Activated T-cell treated with anti-CD3 and anti-CD28 coated beads for 1 hour (primary cell): ENCODE measurements around the gene USPL1.
"Not testable (repeated sequence)": the region's sequence is repeated elsewhere in the genome, so short reads cannot be mapped to it uniquely, and the experiment has no call there.

Source experiments
- DNase-seq: peaks from one replicate; pipeline ENCODE4 v3.0.0-alpha.2; 2020; ENCODE audit warnings: low read depth

Gene USPL1

DNA sequence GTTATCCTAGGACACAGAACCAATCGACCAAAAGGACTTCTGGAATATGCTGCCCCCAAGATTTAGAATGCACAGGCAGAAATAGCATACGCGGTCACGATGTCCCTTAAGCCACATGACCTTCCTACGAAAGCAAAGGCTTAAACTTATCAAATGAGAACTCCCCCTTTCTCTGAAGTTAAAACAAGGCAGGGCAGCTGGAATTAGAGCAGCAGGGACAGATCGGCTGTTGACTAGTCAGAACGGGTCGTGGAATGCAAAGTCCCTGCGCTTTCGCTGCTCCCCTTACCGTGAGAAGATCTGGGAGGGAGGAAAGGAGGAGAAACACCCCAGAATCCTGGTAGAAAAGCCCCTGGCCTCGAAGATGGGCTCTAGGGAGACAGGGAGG is 799 bp upstream of the USPL1 start:
- peak; percentile 30 for DNase-seq

DNA sequence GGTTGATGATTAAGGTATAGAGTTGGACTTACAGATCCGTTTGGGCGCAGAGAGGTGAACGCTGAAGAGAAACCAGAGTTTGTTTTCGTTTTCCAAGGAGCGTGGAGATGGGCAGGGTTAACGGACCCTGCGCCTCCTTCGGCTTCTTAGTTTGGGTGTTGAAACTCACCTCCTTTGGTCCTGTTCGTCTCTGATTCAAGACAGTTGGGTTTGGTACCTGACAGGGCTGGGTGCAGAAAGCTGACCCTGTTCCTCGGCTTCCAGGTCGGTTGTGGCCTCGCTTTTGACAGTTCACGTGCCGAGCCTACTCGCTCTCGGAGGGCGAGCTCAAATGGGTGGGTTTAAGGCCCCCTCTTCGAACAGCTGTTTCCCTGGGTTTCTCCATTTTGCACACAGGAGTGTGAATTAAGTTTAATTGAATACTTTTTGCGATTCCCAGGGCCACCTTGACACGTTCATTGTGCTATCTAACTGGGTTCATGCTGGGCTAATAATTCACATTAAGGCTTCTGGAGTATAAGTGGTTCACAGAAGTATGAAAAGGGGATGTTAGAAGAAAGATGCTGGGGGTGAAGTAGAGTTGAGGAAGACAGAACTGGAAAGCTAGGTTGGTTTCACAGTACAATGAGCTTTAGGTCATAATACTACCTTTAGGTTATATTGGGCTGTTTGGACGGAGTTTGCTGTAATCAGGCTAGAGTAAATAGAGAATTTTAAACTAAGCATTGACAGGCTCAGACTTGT is 638 bp downstream of the USPL1 start:
- no peak for DNase-seq

DNA sequence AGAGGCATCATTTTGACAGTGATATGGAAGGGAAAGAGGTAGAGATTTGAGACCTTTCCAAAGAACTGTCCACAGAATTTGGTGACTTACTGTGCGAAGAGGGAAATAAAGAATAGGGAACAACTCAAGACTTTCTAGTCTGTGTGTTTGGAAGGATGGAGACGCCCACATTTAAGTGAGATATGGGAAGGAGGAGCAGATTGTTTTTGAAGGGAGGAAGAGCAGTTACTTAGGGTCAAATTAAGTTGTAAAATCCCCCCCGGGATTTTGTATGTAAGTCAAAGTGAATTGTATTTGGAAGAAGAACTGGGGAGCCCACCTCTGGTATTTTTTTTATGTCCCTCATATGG is 1.2 kb downstream of the USPL1 start:
- DNase-seq = no peak

DNA sequence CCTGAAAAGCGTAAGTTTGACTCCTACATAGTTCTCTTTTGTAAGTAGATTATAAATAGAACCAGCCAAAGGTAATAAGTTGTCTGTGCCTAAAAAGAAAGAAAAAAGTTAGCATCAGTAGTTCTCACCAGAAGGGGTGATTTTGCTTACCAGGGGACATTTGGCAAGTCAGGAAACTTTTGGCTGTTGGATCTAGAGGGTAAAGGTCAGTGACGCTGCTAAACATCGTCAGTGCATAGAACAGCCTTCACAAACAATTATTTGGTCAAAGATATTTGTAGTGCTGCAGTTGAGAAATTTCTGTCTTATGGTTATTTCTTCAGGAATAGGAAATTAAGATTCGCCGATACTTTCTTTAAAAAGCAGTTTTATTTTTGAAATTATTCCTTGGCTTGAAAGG is 2.0 kb downstream of the USPL1 start:
- DNase-seq = no peak

DNA sequence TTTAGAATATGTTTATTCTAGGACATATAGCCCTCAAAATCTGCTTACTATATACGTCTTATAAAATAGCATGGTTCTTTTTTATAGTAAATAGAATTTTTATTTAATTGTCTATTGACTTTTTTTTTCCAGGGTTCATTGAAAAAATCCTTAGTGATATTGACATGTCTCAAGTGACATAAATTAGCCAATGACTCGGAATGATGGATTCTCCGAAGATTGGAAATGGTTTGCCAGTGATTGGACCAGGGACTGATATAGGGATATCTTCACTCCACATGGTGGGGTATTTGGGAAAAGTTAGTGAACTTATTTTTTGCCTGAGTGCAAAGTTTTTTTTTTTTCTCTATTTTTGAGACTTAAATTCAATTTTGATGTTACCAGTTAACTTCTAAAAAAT is 3.2 kb downstream of the USPL1 start:
- no peak for DNase-seq

DNA sequence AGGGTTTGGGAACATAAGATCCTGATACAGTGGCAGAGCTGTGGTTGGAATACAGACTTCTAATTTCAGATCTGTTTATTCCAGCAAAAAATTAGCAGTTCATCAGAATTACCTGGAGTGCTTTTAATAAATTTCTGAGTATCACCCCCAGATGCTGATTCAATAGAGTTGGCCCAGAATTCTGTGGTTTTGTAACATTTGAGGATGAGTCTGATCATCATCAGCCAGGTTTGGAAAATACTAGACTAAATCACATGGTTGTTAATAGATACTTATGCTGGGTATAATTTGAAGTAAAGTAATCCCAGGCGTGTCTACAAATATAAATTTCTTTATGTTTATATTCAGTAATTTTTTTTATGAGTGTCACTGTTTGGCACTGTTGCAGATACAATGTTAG is 4.8 kb downstream of the USPL1 start:
- no peak for DNase-seq

DNA sequence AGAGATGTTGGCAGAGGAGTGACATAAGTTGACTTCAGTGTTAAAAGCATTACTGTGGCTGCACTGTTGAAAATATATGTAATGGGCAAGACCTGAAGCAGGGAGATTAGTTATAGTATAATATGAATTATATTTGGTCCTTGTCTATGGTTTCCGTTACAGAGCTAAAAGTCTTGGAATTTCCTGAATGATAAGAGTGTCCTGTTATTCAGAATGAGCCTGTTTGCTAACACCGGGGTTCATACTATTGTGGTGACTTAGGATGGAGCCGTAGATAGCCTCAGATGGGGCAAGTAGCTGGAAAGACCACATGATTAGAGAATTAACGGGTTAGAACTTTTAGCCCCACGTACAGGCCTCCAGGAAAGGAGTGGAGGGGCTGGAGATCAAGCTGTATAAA is 5.7 kb downstream of the USPL1 start:
- no peak for DNase-seq

DNA sequence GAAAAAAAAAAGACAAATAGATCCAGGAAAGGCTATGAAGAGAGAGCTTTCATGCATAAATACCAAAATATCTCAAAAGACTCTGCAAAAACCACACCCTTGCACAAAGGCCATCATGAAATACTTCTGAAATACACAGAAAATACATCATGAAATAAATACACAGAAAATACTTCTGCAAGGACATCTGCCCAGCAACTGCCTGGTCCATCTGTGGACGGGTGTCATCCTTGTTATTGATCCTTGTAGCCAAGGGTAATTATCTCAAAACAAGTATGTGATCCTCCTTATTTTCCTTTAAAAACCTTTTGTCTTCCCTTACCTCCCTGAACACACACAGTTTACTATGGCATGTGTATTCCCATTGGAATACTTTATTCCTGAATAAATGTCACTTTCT is 6.9 kb downstream of the USPL1 start:
- DNase-seq = no peak

DNA sequence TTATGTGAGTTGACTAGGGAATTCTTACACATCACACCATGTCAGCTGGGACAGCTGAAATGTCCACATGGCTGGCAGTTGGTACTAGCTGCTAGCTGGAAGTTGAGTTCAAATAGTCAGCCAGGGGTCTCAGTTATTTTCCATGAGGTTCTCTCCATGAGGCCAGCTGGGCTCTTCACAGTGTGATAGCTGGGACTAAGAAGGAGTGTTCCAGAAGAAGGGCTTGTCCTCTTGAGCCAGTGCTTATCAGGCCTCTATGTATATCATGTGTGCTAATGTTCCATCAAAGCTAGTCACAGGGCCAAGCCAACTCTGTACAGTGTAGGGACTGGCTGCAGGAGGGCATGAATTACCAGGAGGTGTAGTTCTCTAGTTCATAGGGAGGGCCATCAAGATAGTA is 11.8 kb downstream of the USPL1 start:
- no peak for DNase-seq

DNA sequence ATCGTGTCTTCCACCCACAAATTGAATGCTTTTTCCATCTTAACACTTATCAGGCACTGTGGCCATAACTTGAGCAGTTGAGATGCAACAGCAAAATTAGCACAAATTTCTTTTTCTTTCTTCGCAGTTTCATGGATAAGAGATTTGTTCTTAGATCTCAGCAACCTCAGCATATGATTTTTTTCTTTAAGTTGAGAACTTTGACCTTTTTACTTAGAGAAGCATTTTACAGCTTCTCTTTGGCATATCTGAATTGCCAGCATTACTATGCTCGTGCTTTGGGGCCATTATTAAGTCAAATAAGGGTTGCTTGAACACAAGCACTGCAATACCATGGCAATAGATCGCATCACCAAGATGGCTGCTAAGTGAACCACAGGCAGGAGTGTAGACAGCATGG is 16.1 kb downstream of the USPL1 start:
- no peak for DNase-seq

DNA sequence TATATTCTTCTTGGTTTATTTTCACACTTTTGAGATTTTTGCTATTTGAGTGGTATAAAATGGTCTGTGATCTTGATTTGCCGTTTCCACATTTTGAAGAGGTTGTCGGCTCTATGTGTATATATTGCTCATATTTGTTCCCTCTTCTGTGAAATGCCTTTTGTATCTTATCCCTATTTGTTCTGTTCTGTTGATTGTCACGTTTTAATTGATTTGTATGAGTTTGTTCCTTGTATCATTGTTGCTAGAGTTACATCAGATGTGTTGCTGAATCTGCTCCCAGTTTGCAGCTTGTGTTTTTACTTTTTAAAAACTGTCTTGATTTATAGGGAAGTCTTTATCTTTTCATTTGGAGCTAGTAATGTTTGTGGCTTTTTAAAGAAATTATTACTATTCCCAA is 17.1 kb downstream of the USPL1 start:
- no peak for DNase-seq

DNA sequence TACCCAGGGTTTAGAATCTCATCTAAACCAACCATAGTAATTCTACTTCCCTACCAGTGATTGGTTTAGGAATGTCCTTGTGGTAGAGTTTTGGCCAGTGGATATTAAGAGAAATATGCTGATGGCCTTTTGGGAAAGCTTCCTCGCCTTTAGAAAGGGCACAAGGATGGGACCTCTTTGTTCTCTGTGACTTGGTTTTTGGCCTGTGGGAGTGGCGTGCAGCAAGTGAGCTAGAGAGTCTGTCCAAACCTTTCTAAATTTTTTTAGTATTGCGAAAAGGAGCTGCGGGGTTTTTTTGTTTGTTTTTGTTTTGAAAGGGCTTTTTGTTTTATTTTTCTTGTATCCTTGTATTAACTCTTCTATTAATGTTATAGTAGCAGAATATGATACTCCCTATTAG is 20.6 kb downstream of the USPL1 start:
- DNase-seq = no peak

DNA sequence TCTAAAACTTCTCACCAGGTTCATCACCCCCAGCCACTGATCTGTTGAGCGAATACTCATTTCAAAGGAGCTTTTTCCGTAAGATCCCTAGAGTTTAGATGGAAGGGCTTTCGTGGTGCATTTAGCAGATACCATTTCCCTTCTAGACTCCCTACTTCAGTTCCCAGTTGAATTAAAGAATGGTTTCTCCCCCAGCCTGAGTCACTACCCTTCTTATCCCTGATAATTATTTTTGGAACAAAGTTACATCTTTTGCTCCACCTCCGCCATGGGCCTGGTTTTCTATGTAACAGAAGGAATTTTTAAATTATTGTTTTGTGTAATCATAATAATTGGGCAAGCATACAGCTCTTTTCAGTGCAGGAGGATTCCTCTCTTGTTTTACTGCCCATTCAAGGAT is 22.0 kb downstream of the USPL1 start:
- no peak for DNase-seq

DNA sequence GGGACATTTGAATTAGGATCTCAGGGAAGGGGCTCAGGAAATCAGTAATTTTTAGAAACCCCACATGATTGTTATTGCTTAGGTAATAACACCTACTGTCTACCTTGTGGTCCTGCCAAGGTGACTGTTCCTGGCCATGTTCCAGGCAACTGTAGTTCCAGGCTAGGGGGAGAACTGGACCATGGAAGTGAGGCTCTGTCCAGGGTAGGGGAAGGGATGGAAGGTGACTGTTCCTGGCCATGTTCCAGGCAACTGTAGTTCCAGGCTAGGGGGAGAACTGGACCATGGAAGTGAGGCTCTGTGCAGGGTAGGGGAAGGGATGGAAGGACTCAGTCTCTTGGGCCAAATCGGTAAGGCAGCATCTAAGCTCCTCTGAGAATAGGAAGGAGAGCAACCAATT is 23.5 kb downstream of the USPL1 start:
- not testable (repeated sequence) for DNase-seq

DNA sequence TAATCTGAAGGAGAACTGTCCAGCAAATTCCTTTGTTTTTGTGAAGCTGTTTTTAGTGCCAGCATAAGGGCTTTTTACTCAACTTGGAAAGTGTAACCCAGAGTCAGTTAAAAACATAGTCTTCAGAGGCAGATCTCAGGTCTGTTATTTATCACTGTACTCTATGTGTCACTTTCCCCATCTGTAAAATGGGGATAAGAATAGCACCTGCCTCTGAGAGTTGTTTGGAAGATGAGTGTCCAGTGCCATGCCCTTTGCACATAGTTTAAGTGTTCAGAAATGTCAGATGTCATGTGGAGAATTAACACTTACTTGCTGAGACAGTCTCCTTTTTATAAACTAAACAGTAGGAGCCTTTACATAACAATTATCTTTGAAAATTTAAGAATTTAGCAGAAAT is 27.9 kb downstream of the USPL1 start:
- no peak for DNase-seq

DNA sequence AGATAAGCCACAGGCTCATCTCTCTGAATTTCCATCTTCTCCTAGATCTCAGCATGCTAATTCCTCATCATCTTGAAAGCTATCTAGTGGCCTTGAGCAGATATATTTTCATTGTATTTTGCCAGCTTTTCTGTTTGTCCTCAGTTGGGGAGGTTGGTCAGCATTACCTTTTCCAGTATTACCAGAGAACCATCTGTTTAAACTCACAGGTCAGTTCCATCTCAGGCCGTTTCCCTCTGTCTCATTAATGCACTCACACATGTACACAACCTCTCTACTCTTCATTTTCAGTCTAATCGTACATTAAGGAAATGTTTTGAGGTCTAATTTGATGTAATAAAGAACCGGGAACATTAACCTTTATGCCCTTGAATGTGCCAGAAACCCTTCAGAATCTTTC is 29.7 kb downstream of the USPL1 start:
- no peak for DNase-seq

DNA sequence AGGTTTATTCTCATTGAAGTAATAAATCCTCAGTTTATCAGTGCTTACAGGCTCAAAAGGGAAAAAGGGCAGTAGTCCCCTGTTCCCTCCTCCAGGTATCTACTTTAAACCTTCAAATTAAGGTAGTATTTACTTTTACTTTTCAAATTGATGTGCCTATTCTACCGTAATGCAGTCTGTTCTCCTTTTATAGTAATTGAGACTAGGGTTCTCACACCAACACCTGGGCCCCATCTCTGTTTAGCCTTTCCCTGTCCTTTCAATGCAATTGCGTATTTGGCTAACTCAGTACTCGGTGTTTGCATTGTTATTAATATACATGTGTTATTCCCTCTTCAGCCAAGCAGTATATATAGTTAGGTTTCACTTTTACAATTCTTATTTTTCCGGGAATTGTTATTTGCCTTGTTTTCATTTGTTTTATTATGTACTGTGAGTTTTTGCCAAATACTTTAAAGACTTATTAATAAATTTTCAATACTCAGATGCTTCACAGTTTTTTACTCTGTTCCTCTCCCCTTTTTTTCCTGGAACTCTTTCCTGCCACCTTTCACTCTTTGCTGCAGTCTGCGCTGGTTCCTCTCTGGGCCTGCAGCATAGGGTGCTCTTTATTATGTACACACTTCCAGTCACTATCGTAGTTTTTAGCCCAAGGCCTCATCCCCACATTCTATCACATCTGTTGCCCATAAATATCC is 30.3 kb downstream of the USPL1 start:
- no peak for DNase-seq

DNA sequence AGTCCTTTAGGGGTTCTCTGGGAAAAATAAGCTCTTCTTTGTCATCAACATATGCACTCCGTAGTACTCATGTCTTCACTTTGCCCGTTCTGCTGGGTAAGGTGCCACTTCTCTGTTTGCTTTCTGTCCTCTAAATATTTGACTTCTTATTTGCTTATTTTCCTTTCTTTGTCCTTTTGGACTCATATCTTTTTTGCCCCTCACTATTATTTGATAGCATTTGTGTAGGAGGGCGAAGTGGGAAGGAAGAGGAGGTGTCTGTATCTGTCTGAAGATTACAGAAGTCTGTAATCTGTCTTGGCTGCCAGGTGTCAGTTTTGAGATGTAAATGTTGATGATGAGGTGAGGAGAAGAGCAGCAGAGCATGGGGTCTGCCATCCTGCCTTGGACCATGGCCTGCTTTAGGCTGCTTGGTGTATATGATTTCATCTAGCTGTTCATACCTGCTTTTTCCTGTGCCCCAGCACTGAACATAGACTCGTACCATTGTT is 30.8 kb downstream of the USPL1 start:
- no peak for DNase-seq

DNA sequence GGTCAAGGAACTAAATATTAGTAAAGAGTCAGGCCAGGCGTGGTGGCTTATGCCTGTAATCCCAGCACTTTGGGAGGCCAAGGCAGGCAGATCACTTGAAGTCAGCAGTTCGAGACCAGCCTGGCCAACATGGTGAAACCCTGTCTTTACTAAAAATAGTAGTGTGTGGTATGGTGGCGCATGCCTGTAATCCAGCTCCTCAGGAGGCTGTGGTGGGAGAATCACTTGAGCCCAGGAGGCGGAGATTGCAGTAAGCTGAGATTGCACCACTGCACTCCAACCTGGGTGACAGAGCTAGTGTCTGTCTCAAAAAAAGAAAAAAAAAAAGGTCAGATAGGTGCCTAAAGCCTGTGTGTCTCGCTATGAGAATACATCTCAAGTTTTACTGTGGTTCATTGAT is 33.9 kb downstream of the USPL1 start:
- DNase-seq = not testable (repeated sequence)

DNA sequence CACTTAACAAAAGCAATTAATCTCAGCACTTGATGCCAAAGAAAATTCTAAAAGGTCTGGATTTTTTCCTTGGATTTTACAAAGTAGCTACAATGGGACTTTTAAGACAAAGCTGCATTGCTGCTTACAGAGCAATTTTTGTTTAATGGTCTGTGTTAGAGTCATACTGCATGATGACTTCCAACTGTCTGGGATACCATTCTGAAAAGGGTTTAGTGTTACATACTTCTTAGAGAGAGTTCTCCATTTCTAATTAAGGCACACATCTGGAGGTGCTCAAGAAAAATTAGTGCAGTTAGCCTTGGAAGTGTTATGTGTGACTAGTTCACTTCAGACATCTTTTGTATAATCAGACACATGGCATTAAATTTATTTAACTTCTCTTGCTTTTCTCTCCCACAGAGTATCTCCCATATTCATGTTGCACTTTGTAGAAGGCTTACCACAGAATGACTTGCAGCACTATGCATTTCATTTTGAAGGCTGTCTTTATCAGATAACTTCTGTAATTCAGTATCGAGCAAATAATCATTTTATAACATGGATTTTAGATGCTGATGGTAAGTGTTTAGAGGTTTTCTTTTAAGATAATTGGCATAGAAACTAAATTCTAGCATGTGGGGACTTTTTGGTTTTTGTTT is 35.1 kb downstream of the USPL1 start:
- no peak for DNase-seq

DNA sequence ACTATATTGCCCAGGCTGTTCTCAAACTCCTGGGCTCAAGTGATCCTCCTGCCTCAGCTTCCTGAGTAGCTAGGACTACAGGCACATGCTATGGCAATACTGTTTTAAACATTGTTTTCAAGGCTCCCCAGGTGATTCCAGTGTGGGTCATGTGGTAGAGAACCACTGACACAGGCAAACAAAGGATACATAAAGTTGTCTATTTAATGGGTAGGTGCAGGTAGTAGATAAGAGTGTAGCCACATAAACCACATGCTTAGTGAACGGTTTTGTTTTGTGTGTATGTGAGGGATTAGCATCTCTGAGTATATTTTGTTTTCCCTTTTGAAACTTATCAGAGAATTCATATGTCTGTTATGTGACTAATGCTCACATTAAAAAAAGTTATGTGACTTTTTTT is 36.7 kb downstream of the USPL1 start:
- DNase-seq = no peak

DNA sequence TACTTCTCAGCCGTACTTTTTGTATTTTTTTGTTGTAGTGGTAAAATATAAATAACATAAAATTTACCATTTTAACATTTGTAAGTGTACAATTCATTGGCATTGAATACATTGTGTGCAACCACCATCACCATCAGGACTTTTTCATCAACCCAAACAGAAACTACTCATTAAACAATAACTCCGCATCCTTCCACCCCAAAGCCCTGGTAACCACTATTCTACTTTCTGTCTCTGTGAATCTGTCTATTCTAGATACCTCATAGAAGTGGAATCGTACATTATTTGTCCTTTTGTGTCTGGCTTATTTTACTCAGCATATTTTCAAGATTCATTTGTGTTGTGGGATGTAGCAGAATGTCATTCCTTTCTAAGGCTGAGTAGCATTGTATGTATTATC is 38.5 kb downstream of the USPL1 start:
- DNase-seq = no peak

DNA sequence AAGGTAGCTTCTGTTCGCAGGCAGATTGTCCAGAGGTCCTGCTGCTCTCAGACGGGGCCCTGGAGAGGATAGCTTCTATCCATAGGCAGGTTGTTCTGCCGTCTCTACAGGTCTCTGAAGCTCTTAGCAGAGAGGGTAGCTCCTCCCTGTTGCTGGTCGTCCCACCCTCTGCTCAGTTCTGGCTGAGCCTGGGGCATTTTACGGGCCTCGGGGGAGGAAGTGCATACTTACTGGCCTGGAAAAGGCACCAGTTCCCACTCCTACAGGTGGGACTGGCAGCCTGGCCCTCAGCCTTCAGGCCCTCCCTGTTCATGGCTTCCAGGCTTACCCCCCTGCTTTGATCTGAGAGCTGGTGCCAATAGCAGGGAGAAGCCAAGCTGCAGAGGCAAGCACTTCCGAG is 42.3 kb downstream of the USPL1 start:
- DNase-seq = no peak

DNA sequence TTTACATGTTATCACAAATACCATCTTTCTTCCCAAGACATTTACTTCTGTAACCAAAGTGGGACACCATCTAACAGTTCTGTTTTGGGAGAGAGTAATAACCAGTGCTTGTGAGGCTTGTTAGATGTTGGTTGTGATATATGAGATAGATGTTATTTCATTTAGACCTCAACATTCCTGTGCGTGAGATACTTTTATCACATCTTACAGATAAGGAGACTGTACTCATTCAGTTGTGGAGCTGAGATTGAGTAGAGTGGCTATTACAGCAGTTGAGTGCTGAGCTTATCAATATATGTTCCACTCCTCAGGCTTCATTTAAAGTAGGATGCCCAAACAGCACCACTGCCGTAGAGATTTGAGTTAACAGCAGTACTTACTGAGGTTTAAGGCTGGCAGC is 43.1 kb downstream of the USPL1 start:
- DNase-seq = no peak
